VCaP (cell line): Measurements from ENCODE around the gene DYNC1H1.
"Not testable (repeated sequence)": the region's sequence is repeated elsewhere in the genome, so short reads cannot be mapped to it uniquely, and the experiment has no call there.

Experiments
- H3K27ac ChIP-seq: fragments of 450-650 bp; 2 replicates; pipeline ENCODE4 v1.5.1; 2017
- TF ChIP-seq, protein P1 (sequence below): fragments of 450-650 bp; conservative IDR thresholded peaks from 2 replicates; pipeline ENCODE4 v1.5.1; 2017; ENCODE audit warnings: mild to moderate bottlenecking, moderate library complexity

Gene DYNC1H1

DNA sequence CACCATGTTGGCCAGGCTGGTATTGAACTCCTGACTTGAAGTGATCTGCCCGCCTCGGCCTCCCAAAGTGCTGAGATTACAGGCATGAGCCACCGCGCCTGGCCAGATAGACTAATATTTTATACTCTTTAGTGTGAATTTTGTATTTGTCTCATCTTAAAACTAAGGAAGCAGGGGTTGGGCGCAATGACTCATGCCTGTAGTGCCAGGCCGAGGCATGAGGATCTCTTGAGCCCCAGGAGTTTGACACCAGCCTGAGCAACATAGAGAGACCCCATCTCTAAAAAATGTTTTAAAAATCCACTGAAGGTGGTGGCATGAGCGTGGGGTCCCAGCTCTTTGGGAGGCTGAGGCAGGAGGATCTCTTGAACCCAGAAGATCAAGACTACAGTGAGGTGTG, 9.0 kb downstream of the DYNC1H1 start:
- TF ChIP-seq, protein P1, sequence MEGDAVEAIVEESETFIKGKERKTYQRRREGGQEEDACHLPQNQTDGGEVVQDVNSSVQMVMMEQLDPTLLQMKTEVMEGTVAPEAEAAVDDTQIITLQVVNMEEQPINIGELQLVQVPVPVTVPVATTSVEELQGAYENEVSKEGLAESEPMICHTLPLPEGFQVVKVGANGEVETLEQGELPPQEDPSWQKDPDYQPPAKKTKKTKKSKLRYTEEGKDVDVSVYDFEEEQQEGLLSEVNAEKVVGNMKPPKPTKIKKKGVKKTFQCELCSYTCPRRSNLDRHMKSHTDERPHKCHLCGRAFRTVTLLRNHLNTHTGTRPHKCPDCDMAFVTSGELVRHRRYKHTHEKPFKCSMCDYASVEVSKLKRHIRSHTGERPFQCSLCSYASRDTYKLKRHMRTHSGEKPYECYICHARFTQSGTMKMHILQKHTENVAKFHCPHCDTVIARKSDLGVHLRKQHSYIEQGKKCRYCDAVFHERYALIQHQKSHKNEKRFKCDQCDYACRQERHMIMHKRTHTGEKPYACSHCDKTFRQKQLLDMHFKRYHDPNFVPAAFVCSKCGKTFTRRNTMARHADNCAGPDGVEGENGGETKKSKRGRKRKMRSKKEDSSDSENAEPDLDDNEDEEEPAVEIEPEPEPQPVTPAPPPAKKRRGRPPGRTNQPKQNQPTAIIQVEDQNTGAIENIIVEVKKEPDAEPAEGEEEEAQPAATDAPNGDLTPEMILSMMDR: no peak
- H3K27ac ChIP-seq: no peak overlapping the region

DNA sequence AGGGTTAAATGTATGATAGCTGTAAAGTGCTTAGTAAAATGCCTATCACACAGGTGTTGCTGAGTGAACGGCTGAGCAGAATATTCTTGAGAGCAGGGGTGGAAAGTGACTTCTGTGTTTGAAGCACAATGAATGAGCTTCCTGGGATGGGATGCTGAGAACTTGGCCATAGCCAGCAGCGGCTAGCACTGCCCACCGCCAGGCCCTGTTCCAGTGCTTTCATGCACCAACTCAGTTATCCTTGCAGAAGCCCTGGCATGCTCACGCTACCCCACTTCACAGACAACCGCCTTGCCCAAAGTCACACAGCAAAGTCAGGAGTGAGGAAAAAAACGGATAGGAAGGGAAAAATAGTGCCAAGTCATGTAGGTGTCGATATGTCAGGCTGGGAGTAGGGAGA, 10.9 kb downstream of the DYNC1H1 start:
- H3K27ac ChIP-seq: no peak overlapping the region
- TF ChIP-seq, protein P1: no peak

DNA sequence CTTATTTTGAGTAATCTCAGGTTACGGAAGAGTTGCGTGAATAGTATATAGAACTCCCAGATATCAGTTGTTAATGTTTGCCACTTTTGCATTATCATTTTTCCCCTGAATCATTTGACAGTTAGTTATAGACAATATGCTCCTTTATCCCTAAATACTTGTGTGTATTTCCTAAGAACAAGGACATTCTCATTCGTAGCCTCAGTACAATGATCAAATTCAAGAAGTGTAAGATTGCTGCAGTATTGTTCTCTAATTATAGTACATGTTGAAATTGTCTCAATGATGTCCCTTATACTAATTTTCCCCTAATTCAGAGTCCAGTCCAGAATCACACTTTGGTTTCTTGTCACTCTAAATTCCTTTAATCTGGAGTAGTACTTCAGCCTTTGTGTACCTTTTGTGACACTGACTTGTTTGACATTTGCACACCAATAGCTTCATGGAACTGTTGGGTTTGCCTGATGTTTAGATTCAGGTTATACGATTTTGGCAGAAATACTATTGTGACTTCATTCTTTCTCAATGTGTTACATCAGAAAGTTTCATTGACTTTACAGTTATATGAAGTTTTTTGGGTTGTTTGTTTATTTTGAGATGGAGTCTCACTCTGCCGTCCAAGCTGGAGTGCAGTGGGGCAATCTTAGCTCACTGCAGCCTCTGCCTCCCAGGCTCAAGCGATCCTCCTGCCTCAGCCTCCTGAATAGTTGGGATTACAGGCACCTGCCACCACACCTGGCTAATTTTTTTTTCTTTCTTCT, 13.1 kb downstream of the DYNC1H1 start:
- peak overlapping the region; percentile 6; the same call in 1 of the 2 replicates for H3K27ac ChIP-seq
- TF ChIP-seq, protein P1: no peak

DNA sequence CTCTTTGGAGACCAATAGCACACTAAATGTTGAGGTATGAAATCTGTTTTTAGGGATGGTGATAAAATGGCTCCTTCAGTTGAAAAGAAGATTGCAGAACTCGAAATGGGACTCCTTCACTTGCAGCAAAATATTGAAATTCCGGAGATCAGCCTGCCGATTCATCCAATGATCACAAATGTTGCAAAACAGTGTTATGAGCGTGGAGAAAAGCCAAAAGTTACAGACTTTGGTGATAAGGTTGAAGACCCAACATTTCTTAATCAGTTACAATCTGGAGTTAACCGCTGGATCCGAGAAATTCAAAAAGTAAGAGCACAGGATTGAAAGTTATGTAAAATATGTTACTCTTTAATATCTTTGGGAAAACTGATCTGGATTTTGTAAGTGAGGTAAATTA, 15.3 kb downstream of the DYNC1H1 start:
- peak overlapping the region; percentile 49 for H3K27ac ChIP-seq

DNA sequence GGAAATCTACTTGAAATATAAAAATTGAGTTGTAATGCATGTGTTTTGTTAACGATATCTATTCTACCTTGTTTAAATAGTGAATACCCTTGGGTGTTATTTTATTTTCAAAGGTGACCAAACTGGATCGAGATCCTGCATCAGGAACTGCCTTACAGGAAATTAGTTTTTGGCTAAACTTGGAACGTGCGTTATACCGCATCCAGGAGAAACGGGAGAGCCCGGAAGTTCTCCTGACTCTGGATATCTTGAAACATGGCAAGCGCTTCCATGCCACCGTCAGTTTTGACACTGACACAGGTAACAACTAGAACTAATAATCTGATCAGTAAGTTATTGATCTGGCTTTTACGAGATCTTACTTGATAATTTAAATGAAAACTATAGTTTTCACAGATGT, 15.9 kb downstream of the DYNC1H1 start:
- H3K27ac ChIP-seq: peak overlapping the region; percentile 49
- TF ChIP-seq, protein P1: no peak

More for the DNA sequence above, 15.3 kb downstream of the DYNC1H1 start:
- TF ChIP-seq, protein P1: no peak

DNA sequence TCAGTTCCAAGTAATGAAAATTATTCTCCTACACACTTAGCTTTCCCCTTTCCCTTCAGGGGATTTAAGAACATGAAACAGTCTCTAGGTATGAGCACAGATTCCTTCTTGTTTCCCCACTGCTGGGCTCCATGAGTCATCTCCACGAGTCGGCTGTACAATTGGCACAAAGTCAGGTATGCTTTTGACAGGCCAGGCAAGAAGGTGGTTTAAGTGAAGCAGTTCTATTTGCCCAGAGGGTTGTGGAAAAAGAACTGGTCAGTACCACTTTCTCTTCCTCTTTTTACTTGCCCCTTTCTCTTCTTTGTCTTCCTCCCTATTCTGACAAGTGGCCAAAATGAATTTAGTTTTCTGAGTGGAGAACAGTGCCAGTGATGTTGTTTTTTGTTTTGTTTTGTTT, 16.3 kb downstream of the DYNC1H1 start:
- H3K27ac ChIP-seq: peak overlapping the region; percentile 49

DNA sequence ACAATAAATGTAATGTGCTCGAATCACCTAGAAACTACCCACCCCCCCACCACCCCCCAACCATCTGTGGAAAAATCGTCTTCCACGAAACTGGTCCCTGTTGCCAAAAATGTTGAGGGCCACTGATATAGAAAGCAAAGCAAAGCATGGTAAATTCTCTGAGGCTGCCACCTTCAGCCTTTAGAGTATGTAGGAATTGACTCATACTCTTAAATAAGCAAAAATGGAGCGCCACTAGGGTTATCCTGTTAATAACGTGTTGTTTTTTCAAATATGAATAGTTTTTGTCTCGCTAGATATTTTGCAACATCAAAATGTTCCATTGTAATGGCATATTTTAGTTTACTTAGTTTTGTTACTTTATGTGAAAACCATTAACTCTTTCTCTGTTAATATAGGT, 18.2 kb downstream of the DYNC1H1 start:
- TF ChIP-seq, protein P1: no peak
- H3K27ac ChIP-seq: no peak overlapping the region

More for the DNA sequence above, 16.3 kb downstream of the DYNC1H1 start:
- TF ChIP-seq, protein P1: no peak

DNA sequence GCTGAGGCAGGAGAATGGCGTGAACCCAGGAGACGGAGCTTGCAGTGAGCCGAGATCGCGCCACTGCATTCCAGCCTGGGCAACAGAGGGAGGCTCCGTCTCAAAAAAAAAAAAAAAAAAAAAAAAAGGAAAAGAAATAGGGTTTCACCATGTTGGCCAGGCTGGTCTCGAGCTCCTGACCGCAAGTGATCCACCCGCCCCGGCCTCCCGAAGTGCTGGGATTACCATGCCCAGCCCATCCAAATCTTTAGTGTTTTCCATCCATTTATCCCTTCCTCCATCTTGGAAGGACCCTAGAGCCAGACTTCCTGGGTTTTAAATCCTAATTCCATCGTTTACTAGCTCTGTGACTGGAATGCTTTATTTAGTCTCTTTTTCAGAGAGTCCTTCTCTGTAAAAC, 20.5 kb downstream of the DYNC1H1 start:
- H3K27ac ChIP-seq: not testable (repeated sequence)
